ENCODE results near the gene LRRK1. TPM values are rescaled to one million over a fixed set of nuclear protein-coding genes. Genes with fewer than 3 reads are reported as not detected.

LRRK1 gene
- total and polyA plus RNA-seq, 2 of the 13 experiments (the other 11 are each of a cell fraction or from before 2014, with no cell fraction given) = 0.13 to 1.2 TPM

- TF ChIP-seq FOXK2 (IDR thresholded peaks at IDR 0.05) (no peak), ZFAT (CRISPR knock-in tag; conservative IDR thresholded peaks at IDR 0.05) (no peak), ZBTB8A (CRISPR knock-in tag; IDR thresholded peaks at IDR 0.05; ENCODE audit: borderline replicate concordance, low read depth) (no peak), ATF4 (CRISPR knock-in tag; IDR thresholded peaks at IDR 0.05) (no peak), ZNF282 (IDR thresholded peaks at IDR 0.05; ENCODE audit: partially characterized antibody) (no peak), KDM1A (CRISPR knock-in tag; IDR thresholded peaks at IDR 0.05) (no peak), DDIT3 (CRISPR knock-in tag; IDR thresholded peaks at IDR 0.05) (no peak), MTA1 (CRISPR knock-in tag; IDR thresholded peaks at IDR 0.05; ENCODE audit: borderline replicate concordance) (no peak), ZMYM2 (CRISPR knock-in tag; IDR thresholded peaks at IDR 0.05) (no peak), PRDM4 (CRISPR knock-in tag; IDR thresholded peaks at IDR 0.05; ENCODE audit: borderline replicate concordance) (no peak), CENPT (CRISPR knock-in tag; IDR thresholded peaks at IDR 0.05; ENCODE audit: low read depth) (no peak), ATF3 (CRISPR knock-in tag; IDR thresholded peaks at IDR 0.05) (peak; percentile 59; the same call in 1 of the 2 replicates), NCOA5 (CRISPR knock-in tag; IDR thresholded peaks at IDR 0.05) (no peak), ZNF367 (CRISPR knock-in tag; IDR thresholded peaks at IDR 0.05; ENCODE audit: borderline replicate concordance) (no peak), ZNF563 (CRISPR knock-in tag; IDR thresholded peaks at IDR 0.05) (0 out of 2 replicates have a peak, but pooled peaks have one; percentile 35), TRAFD1 (CRISPR knock-in tag; IDR thresholded peaks at IDR 0.05; ENCODE audit: borderline replicate concordance) (no peak), ZNF580 (CRISPR knock-in tag; IDR thresholded peaks at IDR 0.05; ENCODE audit: borderline replicate concordance, low read depth) (peak; percentile 35; the same call in 1 of the 2 replicates), ZNF564 (CRISPR knock-in tag; IDR thresholded peaks at IDR 0.05) (no peak), ZNF30 (CRISPR knock-in tag; IDR thresholded peaks at IDR 0.05) (no peak), ATF7-NPFF (CRISPR knock-in tag; IDR thresholded peaks at IDR 0.05; ENCODE audit: low read depth) (0 out of 2 replicates have a peak, but pooled peaks have one; percentile 10), ZNF709 (CRISPR knock-in tag; IDR thresholded peaks at IDR 0.05) (0 out of 2 replicates have a peak, but pooled peaks have one; percentile 48), GATA4 (IDR thresholded peaks at IDR 0.05; ENCODE audit: borderline replicate concordance, low read depth) (no peak), ZNF501 (CRISPR knock-in tag; IDR thresholded peaks at IDR 0.05) (peak; percentile 77), ZBTB7A (CRISPR knock-in tag; IDR thresholded peaks at IDR 0.05) (no peak)
Measured at GRCh38 chr15:101088788-101089578, 169.8 kb downstream of the LRRK1 start (continued).
